ENCODE measurements around the gene COX6A1.
A peak's percentile ranks its signal among the peaks of the same experiment; 100 is the strongest.

COX6A1 gene

DNA sequence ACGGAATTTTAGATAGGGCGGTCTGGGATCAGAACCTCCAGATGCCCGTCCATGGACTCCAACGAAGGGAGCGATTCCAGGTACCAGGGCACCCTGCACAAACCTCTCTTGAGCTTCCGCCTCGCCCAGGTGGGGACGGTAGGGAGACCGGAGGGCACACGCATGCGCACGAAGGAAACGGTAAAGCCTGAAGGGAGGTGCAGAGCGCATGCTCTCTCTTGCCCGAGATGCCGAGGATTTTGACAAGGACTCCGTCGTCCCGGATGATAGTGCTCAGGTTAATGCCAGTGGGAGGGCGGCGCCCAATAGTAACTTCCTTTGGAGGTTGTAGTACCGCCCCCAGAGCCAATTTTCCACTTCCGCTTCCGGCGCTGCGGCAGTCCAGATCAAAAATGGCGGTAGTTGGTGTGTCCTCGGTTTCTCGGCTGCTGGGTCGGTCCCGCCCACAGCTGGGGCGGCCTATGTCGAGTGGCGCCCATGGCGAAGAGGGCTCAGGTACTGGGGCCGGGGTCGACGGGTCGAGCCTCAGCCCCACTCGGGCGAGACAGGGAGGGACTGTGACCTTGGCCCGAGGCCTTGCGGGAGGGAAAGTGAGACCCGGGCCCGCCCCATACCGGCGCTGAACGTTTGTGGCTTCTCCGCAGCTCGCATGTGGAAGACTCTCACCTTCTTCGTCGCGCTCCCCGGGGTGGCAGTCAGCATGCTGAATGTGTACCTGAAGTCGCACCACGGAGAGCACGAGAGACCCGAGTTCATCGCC is at the start of gene COX6A1:
COX6A1 (plus strand) TSS at position 379 of the 760 bp plus-strand sequence; CDS start at position 393, 14 bp downstream.
- DNase-seq, result peak; percentile 96

DNA sequence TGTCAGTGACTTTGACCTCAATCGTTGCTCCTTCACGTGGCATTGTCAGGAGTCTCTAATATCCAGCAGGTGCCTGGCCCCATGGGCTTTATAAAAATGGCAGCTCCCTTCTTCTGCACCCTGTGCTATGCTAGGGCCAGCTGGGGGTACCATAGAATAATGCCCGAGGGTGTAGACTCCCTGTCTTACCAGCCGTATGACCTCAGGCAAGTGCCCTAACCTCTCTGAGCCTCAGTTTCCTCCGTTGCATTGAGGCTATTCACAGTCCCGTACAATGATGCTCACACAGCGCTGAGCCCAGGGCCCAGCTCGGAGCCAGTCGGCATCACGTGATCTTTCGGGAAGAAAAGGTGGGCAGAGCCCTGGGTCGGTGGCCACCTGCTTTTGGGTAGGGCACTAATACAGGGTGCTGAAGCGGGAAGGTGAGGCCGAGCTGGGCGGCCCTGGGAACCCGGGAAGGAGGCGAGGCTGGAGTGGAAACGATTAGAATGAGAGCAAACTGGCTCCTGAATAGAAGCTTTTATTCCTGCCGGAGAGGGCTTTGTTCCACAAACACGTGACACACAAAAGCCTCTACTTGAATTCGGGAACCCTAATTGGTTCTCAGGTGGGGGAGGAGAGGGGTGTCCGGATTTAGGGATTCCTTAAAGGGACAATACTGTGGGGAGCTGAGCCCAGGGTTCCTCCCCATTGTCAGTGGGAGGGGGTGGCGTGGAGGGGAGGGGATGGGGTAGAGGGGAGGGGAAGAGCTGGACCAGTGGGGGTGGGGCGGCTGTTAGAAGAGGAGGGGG is 49.0 kb upstream of the COX6A1 start:
- DNase-seq, result no peak

DNA sequence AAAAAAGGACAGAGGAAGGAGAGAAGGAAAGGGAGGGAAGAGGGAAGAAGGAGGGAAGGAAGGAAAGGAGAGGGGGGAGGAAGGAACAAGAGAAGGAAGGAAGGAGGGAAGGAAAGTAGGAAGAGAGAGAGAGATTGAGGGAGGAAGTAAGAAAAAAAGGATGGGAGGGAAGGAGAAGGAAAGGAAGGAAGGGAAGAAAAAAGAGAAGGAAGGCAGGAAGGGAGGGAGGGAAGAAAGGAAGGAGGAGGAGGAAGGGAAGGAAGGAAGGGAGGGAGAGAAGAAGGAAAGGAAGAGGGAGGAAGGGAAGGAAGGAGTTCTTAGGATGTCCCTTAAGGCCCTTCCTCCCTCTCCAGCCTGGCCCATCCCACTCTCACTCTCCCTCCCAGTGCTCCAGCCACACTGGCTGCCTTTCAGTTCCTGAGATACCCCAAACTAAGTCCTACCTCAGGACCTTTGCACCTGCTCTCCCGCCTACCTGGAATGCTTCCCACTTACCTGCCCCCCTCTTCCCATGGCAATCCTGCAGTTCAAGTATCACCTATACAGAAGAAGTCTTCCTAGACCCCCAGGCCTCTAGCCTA is 47.3 kb upstream of the COX6A1 start:
- no peak for DNase-seq

DNA sequence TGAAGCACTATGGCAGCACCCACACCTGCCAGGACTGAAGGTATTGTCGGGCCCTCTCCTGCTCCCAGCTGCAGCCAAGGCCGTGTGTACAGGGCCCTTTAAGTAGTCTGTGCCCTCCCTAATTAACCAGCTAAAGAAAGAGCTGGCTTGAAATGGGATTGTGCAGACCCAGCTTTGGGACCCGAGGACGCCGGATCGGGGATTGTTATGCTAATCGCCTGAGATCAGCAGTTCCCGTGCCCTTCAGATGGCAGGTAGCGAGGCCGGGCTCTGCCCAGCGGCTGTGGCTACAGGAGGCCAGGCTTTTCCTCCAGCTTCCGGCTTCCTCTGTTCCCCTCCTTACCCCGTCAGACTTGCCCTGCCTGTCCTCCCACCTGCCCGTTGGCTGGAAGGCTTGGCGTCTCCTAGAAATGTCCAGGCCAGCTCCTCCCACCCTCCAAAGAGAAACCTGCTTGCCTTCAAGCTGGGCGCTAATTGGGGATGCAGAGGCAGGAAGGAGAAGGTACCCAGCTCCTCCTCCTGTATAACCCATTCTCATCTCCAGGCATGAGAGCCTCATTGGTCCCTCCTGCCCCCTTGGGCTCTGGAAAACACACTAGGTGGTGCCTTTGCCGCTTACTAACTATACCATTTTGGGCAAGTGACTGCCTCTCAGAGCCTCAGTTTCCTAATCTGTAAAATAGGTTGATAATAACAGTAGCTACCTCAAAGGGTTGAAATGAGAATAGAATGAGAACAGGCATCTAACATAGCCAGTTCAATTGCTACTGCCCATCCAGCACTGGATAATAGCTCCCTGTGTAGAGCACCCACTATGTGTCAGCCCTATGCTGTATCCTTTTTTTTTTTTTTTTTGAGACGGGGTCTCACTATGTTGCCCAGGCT is 43.2 kb upstream of the COX6A1 start:
- DNase-seq, result no peak

DNA sequence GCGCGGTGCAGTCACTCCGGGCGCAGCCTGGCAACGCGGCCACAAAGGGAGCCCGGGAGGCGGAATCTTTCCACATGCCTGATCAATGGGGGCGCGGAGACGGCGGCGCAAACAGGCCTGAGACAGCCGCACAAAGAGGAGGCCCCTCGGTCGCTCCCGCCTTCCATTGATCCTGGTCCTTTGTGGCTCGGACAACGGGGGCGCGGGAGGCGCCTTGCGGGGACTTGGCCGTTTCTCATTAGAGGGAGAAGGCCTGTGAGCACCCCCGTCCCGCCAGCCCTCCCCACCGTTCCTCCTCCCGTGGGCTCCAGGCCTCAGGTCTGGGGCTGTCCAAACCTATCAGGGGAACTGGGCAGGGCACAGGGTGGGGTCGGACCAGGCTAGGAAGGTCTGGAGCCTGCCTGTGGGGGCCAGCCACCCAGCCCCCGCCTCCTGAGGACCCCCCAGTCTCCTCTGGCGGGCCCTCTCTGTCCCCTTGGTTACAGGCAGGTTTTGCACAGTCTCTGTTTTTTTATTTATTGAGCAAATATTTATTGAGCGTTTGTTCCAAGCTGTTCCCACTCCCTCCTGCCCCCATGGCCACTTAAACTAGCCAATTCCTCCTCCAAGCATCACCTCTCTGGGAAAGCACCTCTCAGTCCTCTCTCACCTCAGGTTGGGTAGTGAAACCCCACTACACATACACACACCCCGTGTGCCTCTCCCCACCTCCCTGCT is 39.9 kb upstream of the COX6A1 start:
- DNase-seq, result no peak

DNA sequence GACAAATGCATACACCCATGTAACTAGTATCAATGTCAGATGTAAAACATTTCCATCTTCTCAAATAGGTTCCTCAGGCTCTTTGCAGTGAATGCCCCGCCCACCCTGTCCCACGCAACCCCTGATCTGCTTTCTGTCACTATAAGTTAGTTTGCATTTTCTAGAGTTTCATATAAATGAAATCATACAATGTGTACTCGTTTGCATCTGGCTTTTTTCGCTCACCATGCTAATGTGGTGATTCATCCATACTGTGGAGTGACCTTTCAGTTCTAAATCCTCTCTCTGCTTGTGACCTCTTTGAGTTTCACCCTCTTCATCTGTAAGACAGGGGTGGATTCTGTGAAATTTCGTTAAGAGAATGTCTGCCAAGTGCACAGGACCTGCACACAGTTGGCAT is 38.4 kb upstream of the COX6A1 start:
- no peak for DNase-seq

DNA sequence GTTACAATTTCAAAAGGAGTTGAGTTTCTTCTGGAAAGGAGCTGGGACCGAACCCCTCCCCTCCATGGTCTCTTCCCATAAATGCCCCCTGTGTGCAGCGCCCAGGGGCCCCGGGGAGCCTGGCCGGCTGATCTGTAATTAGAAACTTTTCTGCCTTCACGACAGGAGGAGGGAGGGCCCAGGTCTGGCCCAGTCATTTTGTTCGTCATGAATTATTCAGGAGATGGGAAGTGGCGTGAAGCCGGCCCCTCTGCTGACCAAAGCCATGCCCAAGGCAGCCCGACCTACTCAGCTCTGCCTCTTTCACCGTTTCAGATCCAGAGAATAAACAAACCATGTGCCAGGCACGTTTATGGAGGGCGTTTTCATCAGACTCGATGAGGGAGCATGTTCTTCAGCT is 35.7 kb upstream of the COX6A1 start:
- DNase-seq, result no peak

DNA sequence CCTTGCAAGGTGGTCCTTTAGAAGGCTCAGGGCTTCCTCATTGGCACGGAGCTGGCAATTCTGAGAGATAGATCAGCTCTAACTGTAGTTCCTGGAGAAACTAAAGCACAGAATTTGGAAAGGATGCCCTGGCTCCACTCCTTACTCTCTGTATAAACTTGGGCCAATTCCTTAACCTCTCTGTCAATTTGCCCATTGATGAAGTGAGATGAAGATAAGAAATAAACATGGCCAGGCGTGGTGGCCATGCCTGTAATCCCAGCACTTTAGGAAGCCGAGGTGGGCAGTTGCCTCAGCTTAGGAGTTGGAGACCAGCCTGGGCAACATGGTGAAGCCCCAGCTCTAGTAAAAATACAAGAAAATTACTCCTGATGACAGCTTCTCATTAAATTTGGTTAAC is 34.0 kb upstream of the COX6A1 start:
- no peak for DNase-seq

DNA sequence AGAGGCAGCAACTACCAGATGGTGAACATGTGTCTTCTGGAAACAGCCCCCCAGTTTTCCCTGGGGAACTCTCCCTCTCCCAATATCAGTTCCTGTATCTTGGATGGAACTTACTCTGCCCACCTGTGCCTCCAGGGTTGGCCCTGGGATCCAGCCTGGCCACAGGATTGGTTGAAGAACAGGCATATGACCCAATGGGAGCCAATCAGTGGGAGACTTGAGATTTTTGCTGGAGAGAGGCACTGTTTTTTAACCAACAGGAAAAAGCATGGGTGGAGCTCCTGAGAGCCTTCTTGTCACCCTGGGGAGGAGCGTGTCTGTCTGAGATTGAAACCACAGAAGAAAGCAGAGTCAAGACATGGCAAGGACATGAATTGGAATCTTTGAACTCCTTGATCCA is 33.6 kb upstream of the COX6A1 start:
- DNase-seq, result no peak

DNA sequence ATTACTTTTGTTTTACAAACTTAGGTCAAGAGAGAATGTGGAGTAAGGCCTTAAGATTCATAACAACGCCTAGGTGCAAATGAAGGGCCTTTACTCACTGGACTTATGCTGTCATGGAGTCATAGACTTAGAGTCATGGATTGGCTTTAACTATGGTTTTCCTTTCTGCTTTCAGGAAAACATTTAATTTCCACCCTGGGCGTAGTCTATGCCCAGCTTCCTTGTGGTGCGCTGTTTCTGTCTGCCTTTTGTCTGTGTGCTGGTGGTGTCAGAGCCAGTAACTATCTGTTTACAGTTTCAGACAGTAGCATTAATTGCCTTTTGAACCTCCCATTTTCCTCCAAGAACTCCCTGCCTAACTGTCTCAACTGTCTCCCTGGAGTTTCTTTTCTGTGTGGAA is 31.8 kb upstream of the COX6A1 start:
- DNase-seq, result no peak

DNA sequence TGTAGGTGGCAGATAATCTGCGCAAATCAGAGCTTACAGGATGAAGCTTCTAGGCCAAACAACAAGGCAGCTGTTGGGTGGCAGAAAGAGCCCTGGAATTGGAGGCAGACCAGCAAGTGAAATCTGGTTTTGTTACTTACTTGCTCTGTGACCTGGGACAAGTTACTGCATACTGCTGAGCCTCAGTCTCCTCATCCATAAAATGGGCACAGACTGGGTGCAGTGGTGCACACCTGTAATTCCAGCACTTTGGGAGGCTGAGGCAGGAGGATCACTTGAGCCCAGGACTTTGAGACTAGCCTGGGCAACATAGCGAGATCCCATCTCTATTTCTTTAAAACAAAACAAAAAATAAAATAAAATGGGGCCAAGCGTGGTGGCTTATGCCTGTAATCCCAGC is 31.4 kb upstream of the COX6A1 start:
- no peak for DNase-seq

DNA sequence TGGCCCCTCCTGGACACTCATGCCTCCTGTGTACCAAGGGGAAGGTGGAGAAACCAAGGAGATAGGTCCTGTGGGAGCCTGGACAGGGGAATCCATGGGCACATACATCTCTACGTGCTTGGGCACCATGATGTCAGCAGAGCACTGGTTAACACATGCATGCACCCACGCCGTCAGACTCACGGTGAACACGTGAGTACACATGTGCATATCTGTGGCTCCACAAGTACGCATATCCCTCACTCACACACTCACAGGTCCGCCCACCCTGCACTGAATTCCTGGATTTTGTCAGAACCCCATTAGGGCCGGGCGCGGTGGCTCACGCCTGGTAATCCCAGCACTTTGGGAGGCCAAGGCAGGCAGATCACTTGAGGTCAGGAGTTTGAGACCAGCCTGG is 29.1 kb upstream of the COX6A1 start:
- DNase-seq, result no peak

DNA sequence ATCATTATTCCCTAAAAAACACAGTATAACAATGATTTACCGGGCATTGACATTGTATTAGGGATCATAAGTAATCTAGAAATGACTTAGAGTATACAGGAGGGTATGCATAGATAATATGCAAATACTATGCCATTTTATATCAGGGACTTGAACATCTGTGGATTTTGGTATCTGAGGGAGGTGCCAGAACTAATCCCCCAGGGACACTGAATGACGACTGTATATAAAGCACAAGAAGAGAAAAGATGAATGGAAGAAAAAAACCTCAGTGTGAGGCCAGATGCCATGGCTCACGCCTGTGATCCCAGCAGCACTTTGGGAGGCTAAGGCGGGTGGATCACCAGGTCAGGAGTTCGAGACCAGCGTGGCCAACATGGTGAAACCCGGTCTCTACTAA is 25.5 kb upstream of the COX6A1 start:
- no peak for DNase-seq

DNA sequence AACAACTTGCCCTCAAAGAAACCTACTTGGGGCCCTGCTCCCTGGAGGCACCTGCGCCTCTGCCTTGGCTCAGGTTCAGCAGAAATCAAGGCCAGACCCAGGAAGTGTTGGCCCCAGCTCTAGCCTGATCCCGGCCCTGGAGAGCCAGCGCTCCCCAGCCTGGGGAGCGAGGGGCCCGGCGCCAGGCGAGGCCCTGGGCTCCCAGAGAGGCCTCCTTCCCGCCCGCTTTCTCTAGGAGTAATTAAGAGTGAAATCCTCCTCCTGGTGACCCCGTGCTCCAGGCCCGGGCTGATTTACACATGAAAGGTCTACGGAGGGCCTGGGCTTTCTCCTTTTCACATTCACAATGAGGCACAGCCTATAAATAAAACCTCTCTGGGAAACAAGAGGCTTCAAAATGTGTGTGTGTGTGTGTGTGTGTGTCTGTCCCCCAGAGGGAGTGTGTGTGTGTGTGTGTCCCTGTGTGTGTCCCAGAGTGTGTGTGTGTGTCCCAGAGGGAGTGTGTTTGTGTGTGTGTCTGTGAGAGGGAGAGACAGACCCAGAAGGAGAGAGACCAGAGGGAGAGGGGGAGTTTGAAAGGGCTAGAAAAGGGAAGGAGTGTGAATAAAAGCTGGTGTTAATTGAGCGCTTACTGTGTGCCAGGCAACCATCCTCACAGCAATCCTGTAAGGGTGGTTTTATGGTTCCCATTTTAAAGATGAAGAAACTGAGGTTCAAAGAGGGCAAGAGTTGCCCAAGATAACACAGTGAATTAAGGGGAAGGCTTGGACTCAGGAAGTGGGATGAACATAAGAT is 23.8 kb upstream of the COX6A1 start:
- no peak for DNase-seq

DNA sequence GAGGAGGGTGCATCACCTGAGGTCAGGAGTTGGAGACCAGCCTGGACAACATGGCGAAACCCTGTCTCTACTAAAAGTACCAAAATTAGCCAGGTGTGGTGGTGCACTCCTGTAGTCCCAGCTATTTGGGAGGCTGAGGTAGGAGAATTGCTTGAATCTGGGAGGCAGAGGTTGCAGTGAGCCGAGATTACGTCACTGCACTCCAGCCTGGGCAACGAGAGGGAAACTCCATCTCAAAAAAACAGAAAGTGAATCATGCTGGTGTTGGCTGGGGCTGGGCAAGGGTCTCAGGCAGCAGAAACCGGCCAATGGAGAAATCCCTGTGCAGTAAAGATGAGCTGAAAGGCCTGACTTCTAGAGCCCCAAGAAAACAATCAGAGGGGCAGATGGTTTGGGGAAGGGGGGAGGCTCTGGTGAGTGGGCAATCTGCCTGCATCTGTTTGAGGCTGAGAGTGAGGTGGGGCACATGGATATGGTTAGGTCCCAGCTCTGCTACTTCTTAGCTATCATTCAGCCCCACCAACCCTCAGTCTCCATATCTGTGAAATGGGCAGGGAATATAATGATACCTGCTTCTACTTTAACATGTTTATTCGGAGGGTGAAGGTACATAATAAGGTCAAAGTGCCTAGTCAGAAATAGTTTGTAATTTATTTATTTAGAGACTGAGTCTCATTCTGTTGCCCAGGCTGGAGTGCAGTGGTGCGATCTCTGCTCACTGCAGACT is 21.3 kb upstream of the COX6A1 start:
- DNase-seq, result no peak

DNA sequence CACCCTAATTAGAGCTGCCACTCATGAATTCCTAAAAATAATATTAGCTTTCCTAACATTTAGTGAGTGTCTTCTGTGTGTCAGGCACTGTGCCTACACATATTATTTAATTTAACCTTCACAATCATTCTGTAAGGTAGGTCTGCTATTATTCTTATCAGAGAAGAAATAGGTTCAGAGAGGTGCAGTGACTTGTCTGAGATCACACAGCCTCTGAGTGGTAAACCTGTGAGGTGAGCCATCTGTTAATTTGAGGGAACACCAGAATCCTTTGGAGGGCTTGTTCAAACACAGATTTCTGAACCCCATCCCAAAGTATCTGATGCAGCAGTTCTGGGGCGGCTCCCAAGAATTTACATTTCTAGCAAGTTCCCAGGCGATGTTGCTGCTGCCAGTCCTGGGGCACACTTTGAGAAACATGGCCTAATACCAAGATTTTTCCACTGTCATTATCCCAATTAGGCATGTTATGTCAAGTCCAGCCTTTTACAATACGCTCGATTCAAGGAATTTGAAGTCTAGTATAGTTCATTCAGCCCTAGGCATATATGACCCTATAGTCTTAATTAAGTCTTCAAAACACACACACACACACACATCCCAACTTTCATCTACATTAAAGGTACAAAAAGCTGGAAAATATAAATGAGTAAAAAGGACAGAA is 19.9 kb upstream of the COX6A1 start:
- DNase-seq, result no peak

DNA sequence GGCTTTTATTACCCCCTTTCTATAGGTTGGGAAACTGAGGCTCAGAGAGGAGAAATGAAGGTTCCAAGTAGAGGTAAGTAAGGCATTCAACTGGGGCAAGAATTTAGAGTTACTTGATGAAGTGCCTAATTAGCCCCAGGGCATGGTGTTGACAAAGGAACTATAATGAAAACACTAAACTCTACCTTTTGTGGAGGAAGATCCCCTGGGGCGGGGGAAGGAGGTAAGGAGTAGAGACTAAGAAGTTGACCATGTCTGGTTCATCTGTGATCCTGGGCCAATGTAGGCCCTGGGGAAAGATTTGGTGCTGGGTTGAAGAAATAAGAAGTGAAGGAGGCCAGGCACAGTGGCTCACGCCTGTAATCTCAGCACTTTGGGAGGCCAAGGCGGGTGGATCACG is 16.2 kb upstream of the COX6A1 start:
- DNase-seq, result no peak

DNA sequence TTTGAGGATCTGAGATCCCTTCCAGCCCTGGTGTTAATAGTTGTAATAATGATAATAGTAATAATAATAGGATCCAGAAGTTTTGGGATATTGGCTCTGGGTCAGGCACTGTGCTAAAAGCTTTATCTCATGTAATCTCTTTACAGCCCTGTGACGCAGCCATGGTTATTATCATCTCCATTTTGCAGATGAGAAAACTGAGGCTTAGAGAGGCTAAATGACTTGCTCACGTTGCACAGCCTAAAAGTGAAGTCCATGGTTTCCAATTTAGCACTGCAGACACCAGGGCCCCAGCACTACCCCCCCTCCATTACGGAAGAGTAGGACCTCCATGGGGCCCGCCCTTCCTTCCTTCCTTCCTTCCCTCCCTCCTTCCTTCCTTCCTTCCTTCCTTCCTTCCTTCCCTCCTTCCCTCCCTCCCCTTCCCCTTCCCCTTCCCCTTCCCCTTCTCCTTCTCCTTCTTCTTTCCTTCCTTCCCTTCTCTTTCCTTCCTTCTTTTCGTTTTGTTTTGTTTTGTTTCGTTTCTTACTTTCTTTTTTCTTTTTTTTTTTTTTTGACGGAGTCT is 14.9 kb upstream of the COX6A1 start:
- no peak for DNase-seq

DNA sequence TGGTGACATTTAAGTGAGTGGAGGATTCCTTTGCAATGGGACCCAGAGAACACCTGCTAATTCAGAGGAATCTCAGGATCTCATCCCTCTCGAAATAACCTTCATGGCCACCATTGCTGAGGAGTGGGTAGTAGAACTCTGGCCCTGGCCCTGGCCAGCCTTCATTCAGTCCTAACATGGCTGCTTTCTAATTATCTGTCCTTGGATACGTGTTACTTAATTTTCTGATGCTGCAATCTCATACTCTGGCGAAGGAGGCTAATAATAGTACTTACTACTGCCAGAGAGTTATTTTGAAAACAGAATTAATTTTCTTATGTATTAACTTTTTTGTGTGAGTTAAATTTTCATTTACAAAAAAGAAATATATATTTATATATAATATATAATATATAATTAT is 12.1 kb upstream of the COX6A1 start:
- no peak for DNase-seq

Data from activated CD4-positive, alpha-beta T cell treated with anti-CD3 and anti-CD28 coated beads for 1 hour (primary cell).